Progenitor cell of endocrine pancreas (in vitro differentiated cells): ENCODE data around the gene LMAN2. TPM values are rescaled to one million over a fixed set of nuclear protein-coding genes. Genes with fewer than 3 reads are reported as not detected.

Source experiments
- DNase-seq: peaks from one replicate; pipeline ENCODE4 v3.0.0; 2021; ENCODE audit warnings: low spot score; ENCODE audit not compliant: unreplicated experiment
- H3K27ac Mint-ChIP-seq: 2 replicates; pipeline ENCODE4 v1.8.0; 2021; ENCODE audit warnings: mild to moderate bottlenecking, moderate library complexity, mixed read lengths
- H3K27me3 Mint-ChIP-seq: 2 replicates; pipeline ENCODE4 v1.8.0; 2021; ENCODE audit warnings: mixed read lengths
- H3K36me3 Mint-ChIP-seq: 2 replicates; pipeline ENCODE4 v1.8.0; 2022; ENCODE audit warnings: mixed read lengths; ENCODE audit not compliant: insufficient read depth
- H3K4me1 Mint-ChIP-seq: 2 replicates; pipeline ENCODE4 v1.8.0; 2021; ENCODE audit warnings: low read depth, mixed read lengths
- H3K4me3 Mint-ChIP-seq: 2 replicates; pipeline ENCODE4 v1.8.0; 2021; ENCODE audit warnings: low read depth, mild to moderate bottlenecking, moderate library complexity, mixed read lengths
- H3K9me3 Mint-ChIP-seq: 2 replicates; pipeline ENCODE4 v1.8.0; 2021; ENCODE audit warnings: low read depth, mixed read lengths
- total RNA-seq: library from RNA; stranded (reverse); gene quantifications from 2 replicates; pipeline ENCODE4 v1.2.1, GENCODE V29; 2021
- TF ChIP-seq, protein P1 (sequence below): fragments of 200-600 bp; sonication (generic); IDR thresholded peaks from one replicate; pipeline ENCODE4 v1.5.0; 2021; ENCODE audit warnings: antibody characterized with exemption, mild to moderate bottlenecking; ENCODE audit not compliant: unreplicated experiment

LMAN2 gene
- total RNA-seq, 1 donor from 2014 or later = 111 TPM

DNA sequence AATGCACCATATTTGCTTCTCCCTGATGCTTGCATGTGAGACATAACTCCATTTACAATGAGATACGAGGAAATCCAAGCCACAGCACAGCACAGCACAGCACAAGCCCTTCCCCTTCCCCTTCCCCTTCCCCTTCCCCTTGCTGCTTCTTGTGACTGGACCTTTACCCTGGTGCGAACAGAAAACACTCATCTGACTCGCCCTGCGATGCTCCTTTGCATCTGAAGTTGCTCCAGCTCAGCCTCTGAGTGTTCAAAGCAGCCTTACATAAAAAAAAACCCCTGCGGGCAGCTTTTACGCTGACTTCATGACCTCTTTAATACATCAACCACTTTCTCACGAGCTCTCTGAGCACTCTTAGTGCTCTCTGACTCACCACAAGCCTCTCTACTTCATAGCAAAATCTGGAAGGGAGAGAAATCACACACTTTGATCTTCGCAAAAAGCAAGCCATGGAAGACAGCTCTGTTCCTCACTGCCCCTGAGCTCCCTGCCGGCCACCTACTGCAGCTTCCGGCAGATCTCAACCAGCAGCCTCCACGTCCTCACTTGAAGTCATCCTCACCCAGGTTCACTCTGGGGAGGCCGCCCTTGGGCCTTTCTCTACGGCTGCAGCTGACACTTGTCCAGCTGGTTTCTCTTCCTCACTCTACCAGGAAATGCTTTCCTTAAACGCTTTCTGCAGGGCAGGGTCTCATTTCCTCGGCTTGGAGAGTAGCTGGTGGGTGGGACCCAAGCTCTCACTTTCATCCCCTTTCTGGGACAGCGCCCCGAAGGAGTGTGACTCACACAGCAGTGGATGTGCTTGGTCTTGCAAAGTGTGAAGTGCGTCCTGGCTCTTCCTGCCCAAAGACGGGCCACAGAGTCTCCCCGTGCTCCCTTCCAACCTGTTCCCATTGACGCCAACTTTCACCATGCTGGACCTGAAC, 38.0 kb upstream of the LMAN2 start:
- TF ChIP-seq, protein P1, sequence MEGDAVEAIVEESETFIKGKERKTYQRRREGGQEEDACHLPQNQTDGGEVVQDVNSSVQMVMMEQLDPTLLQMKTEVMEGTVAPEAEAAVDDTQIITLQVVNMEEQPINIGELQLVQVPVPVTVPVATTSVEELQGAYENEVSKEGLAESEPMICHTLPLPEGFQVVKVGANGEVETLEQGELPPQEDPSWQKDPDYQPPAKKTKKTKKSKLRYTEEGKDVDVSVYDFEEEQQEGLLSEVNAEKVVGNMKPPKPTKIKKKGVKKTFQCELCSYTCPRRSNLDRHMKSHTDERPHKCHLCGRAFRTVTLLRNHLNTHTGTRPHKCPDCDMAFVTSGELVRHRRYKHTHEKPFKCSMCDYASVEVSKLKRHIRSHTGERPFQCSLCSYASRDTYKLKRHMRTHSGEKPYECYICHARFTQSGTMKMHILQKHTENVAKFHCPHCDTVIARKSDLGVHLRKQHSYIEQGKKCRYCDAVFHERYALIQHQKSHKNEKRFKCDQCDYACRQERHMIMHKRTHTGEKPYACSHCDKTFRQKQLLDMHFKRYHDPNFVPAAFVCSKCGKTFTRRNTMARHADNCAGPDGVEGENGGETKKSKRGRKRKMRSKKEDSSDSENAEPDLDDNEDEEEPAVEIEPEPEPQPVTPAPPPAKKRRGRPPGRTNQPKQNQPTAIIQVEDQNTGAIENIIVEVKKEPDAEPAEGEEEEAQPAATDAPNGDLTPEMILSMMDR = no peak
- H3K27me3 Mint-ChIP-seq = peaks cover 33% of the 10 kb centered on the region
- H3K4me3 Mint-ChIP-seq = no peak overlapping the region
- no peak for DNase-seq
- no peaks in the 10 kb centered on the region for H3K9me3 Mint-ChIP-seq
- no peak overlapping the region for H3K27ac Mint-ChIP-seq
- no peaks in the 10 kb centered on the region for H3K36me3 Mint-ChIP-seq
- H3K4me1 Mint-ChIP-seq = peaks cover 1% of the 10 kb centered on the region

DNA sequence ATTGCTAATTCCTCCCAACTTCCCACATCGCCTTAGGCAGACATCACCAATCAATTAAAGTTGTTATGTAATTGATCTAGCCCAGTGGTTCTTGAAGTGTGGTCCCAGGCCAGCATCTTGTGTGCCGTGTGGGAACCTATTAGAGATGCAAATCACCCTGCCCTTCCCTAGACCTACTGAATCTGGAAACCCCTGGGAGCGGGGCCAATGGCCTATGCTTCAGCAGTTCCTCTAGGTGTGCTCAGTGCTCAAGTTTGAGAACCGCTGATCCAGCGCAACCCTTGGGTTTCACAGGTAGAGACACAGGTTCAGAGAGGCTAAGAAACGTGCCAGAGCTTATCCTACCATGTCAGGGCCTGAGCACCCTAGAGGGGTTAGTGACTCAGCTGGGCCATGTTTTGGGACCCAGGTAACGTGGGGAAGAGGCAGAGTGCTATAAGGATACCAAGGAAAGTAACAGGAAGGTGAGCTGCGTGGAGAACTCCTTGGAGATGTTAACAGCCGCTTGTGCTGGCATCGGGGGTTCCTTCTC, 37.1 kb upstream of the LMAN2 start:
- H3K4me1 Mint-ChIP-seq = peaks cover 1% of the 10 kb centered on the region
- no peak for DNase-seq
- peaks cover 38% of the 10 kb centered on the region for H3K27me3 Mint-ChIP-seq
- no peak overlapping the region for H3K4me3 Mint-ChIP-seq
- H3K36me3 Mint-ChIP-seq = no peaks in the 10 kb centered on the region
- no peaks in the 10 kb centered on the region for H3K9me3 Mint-ChIP-seq
- TF ChIP-seq, protein P1 = no peak
- H3K27ac Mint-ChIP-seq = no peak overlapping the region

DNA sequence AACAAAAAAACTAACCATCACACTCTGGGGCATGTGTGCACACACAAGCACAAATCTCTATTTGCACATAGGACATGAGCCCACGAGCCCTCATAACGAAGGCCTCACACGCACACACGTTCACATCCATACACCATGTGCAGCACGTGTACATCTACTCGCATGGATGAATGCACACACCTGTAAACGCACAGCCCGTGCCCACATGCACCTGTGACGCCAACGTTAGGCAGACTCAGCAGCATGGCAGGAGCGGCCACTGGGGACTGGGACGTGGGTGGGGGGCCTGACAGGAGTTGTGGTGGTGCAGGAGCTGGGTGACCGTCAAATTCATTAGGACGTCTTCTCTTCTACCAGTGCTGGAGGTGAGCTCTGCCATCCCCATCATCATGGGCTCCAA, 35.9 kb upstream of the LMAN2 start:
- no peaks in the 10 kb centered on the region for H3K36me3 Mint-ChIP-seq
- H3K9me3 Mint-ChIP-seq = no peaks in the 10 kb centered on the region
- peak overlapping the region; percentile 84 for H3K27ac Mint-ChIP-seq
- H3K4me1 Mint-ChIP-seq = peaks cover 1% of the 10 kb centered on the region
- TF ChIP-seq, protein P1 = no peak
- H3K27me3 Mint-ChIP-seq = peaks cover 44% of the 10 kb centered on the region
- no peak for DNase-seq
- H3K4me3 Mint-ChIP-seq = no peak overlapping the region

DNA sequence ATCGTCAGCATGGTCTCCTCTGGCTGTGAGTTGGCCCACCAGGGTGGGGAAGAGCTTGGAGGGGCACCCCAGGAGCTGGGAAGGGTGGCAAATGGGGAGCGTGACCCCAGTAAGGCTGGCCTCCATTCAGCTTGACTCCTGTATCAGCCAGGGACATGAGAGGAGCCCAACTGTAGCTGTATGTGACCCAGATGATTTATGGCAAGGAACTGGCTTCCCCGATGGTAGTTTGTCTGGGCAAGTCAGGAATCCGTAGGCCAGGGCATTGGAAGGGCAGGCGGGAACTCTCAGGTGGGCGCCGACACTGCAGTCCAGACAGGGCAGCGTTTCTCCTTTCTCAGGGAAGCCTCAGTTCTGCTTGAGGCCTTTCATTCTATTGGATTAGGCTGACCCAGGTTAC, 35.1 kb upstream of the LMAN2 start:
- DNase-seq = no peak
- H3K4me3 Mint-ChIP-seq = no peak overlapping the region
- H3K27ac Mint-ChIP-seq = no peak overlapping the region
- no peaks in the 10 kb centered on the region for H3K9me3 Mint-ChIP-seq
- no peaks in the 10 kb centered on the region for H3K36me3 Mint-ChIP-seq
- TF ChIP-seq, protein P1 = no peak
- peaks cover 47% of the 10 kb centered on the region for H3K27me3 Mint-ChIP-seq
- peaks cover 1% of the 10 kb centered on the region for H3K4me1 Mint-ChIP-seq

DNA sequence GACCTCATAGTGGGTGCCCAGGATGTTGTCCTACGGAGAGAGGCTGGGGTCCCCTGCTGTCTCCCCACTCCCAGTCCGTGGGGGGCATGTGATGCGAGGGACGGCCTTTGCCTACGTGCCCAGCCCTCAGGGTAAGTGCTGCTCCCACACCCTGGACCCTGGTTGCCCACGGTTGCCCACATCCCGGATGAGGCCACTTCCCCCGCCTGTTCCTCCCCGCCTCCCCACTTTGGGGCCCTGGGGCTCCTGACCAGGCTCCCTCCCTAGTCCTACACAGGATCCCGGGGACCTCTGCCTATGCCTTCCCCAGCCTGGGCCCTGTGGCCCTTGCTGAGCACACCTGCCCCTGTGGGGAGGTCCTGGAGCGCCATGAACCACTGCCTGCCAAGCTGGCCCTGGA, 34.3 kb upstream of the LMAN2 start:
- no peaks in the 10 kb centered on the region for H3K9me3 Mint-ChIP-seq
- H3K27ac Mint-ChIP-seq = no peak overlapping the region
- H3K36me3 Mint-ChIP-seq = no peaks in the 10 kb centered on the region
- DNase-seq = no peak
- TF ChIP-seq, protein P1 = no peak
- H3K4me3 Mint-ChIP-seq = no peak overlapping the region
- H3K4me1 Mint-ChIP-seq = peaks cover 1% of the 10 kb centered on the region
- peaks cover 50% of the 10 kb centered on the region for H3K27me3 Mint-ChIP-seq
